Measurements from ENCODE around the gene ELOVL5. TPM values are rescaled to one million over a fixed set of nuclear protein-coding genes. Genes with fewer than 3 reads are reported as not detected.

The ELOVL5 gene
- total RNA-seq, 1 experiment from 2014 or later, result 12.4 TPM

- Histone ChIP-seq H3K4me3 (no peak overlapping the region), H3K9me3 (no peaks in the 10 kb centered on the region), H3K36me3 (peaks cover 15% of the 10 kb centered on the region), H3K27me3 (no peaks in the 10 kb centered on the region)
- no peak for DNase-seq
These were observed 6.5 kb downstream of the ELOVL5 start for GRCh38 chr6:53342217-53342616.

- no peak for DNase-seq
- Histone ChIP-seq H3K27me3 (no peaks in the 10 kb centered on the region), H3K9me3 (no peaks in the 10 kb centered on the region), H3K4me3 (no peak overlapping the region), H3K36me3 (peaks cover 12% of the 10 kb centered on the region)
These were observed 8.2 kb downstream of the ELOVL5 start for GRCh38 chr6:53340536-53340935.

GRCh38 chr6:53339424-53339823 is 9.3 kb downstream of the ELOVL5 start:
- Histone ChIP-seq H3K36me3 (peaks cover 3% of the 10 kb centered on the region), H3K4me3 (no peak overlapping the region), H3K9me3 (no peaks in the 10 kb centered on the region), H3K27me3 (no peaks in the 10 kb centered on the region)
- DNase-seq, result no peak

- no peak for DNase-seq
- no peaks in the 10 kb centered on the region; the same call in none of the 2 replicates for H3K36me3 ChIP-seq
These were observed 10.4 kb downstream of the ELOVL5 start for GRCh38 chr6:53338304-53338703.

GRCh38 chr6:53336070-53336469 is 12.7 kb downstream of the ELOVL5 start:
- peaks cover 12% of the 10 kb centered on the region for H3K36me3 ChIP-seq

More at GRCh38 chr6:53338304-53338703, 10.4 kb downstream of the ELOVL5 start:
- Histone ChIP-seq H3K4me3 (no peak overlapping the region), H3K9me3 (no peaks in the 10 kb centered on the region), H3K27me3 (no peaks in the 10 kb centered on the region)

GRCh38 chr6:53335224-53335994 is 13.3 kb downstream of the ELOVL5 start:
- H3K9me3 ChIP-seq, result no peaks in the 10 kb centered on the region
- no peak overlapping the region for H3K4me3 ChIP-seq
- peaks cover 12% of the 10 kb centered on the region for H3K36me3 ChIP-seq
- DNase-seq, result no peak
- no peaks in the 10 kb centered on the region for H3K27me3 ChIP-seq

More at GRCh38 chr6:53336070-53336469, 12.7 kb downstream of the ELOVL5 start:
- H3K27me3 ChIP-seq, result no peaks in the 10 kb centered on the region
- no peaks in the 10 kb centered on the region for H3K9me3 ChIP-seq
- H3K4me3 ChIP-seq, result no peak overlapping the region
- DNase-seq, result no peak

GRCh38 chr6:53333439-53334408 is 15.0 kb downstream of the ELOVL5 start:
- Histone ChIP-seq H3K9me3 (no peaks in the 10 kb centered on the region), H3K36me3 (peaks cover 12% of the 10 kb centered on the region), H3K27me3 (no peaks in the 10 kb centered on the region), H3K4me3 (no peak overlapping the region)
- DNase-seq, result no peak

- DNase-seq, result no peak
- Histone ChIP-seq H3K27me3 (no peaks in the 10 kb centered on the region), H3K4me3 (no peak overlapping the region), H3K9me3 (no peaks in the 10 kb centered on the region), H3K36me3 (peaks cover 12% of the 10 kb centered on the region)
These were observed 17.1 kb downstream of the ELOVL5 start for GRCh38 chr6:53331678-53332077.

- no peaks in the 10 kb centered on the region for H3K9me3 ChIP-seq
- H3K27me3 ChIP-seq, result no peaks in the 10 kb centered on the region
- H3K4me3 ChIP-seq, result no peak overlapping the region
- peaks cover 15% of the 10 kb centered on the region for H3K36me3 ChIP-seq
- DNase-seq, result no peak
These were observed 18.6 kb downstream of the ELOVL5 start for GRCh38 chr6:53330137-53330536.

GRCh38 chr6:53328375-53328774 is 20.4 kb downstream of the ELOVL5 start:
- peaks cover 15% of the 10 kb centered on the region for H3K36me3 ChIP-seq
- no peaks in the 10 kb centered on the region for H3K27me3 ChIP-seq
- H3K9me3 ChIP-seq, result no peaks in the 10 kb centered on the region
- DNase-seq, result no peak
- H3K4me3 ChIP-seq, result no peak overlapping the region

GRCh38 chr6:53327017-53327395 is 21.7 kb downstream of the ELOVL5 start:
- Histone ChIP-seq H3K4me3 (no peak overlapping the region), H3K9me3 (no peaks in the 10 kb centered on the region), H3K36me3 (peaks cover 5% of the 10 kb centered on the region), H3K27me3 (no peaks in the 10 kb centered on the region)
- peak; percentile 52 for DNase-seq

GRCh38 chr6:53326372-53327016 is 22.3 kb downstream of the ELOVL5 start:
- Histone ChIP-seq H3K27me3 (no peaks in the 10 kb centered on the region), H3K9me3 (no peaks in the 10 kb centered on the region), H3K4me3 (no peak overlapping the region), H3K36me3 (peaks cover 3% of the 10 kb centered on the region)
- peak; percentile 93 for DNase-seq

- peak; percentile 26 for DNase-seq
- H3K36me3 ChIP-seq, result peaks cover 3% of the 10 kb centered on the region; the same call in 1 of the 2 replicates
- no peaks in the 10 kb centered on the region for H3K27me3 ChIP-seq
- H3K4me3 ChIP-seq, result no peak overlapping the region
- H3K9me3 ChIP-seq, result no peaks in the 10 kb centered on the region
These were observed 23.0 kb downstream of the ELOVL5 start for GRCh38 chr6:53325785-53326184.

- Histone ChIP-seq H3K36me3 (peaks cover 3% of the 10 kb centered on the region; the same call in 1 of the 2 replicates), H3K27me3 (no peaks in the 10 kb centered on the region), H3K4me3 (no peak overlapping the region), H3K9me3 (no peaks in the 10 kb centered on the region)
- no peak for DNase-seq
These were observed 26.3 kb downstream of the ELOVL5 start for GRCh38 chr6:53322188-53323029.

- H3K36me3 ChIP-seq, result peaks cover 3% of the 10 kb centered on the region; the same call in 1 of the 2 replicates
- DNase-seq, result no peak
- H3K27me3 ChIP-seq, result no peaks in the 10 kb centered on the region
- H3K9me3 ChIP-seq, result no peaks in the 10 kb centered on the region
- H3K4me3 ChIP-seq, result no peak overlapping the region
These were observed 27.0 kb downstream of the ELOVL5 start for GRCh38 chr6:53321701-53322100.

- Histone ChIP-seq H3K4me3 (no peak overlapping the region), H3K27me3 (no peaks in the 10 kb centered on the region), H3K9me3 (no peaks in the 10 kb centered on the region), H3K36me3 (peaks cover 3% of the 10 kb centered on the region; the same call in 1 of the 2 replicates)
- no peak for DNase-seq
These were observed 27.8 kb downstream of the ELOVL5 start for GRCh38 chr6:53320964-53321363.

Data from MG63 (cell line).